GM23248 (cell line): ENCODE data around the gene GTF2E1.

Source experiments
- EZH2 ChIP-seq: fragments of 200-600 bp; sonication (generic); IDR thresholded peaks from 2 replicates; pipeline ENCODE4 v1.6.1; 2018; ENCODE audit warnings: antibody characterized with exemption, mild to moderate bottlenecking; ENCODE audit not compliant: insufficient read depth, poor library complexity, severe bottlenecking
- EZH2phosphoT487 ChIP-seq: fragments of 200-600 bp; sonication (generic); IDR thresholded peaks from 2 replicates; pipeline ENCODE4 v1.6.1; 2018; ENCODE audit warnings: antibody characterized with exemption, moderate library complexity, mild to moderate bottlenecking, low read depth; ENCODE audit not compliant: insufficient read depth

- no peak for TF ChIP-seq EZH2phosphoT487
- no peak for TF ChIP-seq EZH2
These were observed 29.3 kb upstream of the GTF2E1 start for GRCh38 chr3:120713262-120713661.
